GM21717 (cell line): Measurements from ENCODE around the gene CALN1.

Experiments
- ATAC-seq: cut with Tn5 transposase; IDR thresholded peaks from one replicate; pipeline ENCODE4 v1.9.1; 2021; ENCODE audit warnings: mild to moderate bottlenecking, moderate library complexity; ENCODE audit not compliant: unreplicated experiment

Gene CALN1

GRCh38 chr7:72326811-72327210 is 85.3 kb downstream of the CALN1 start:
- ATAC-seq, result no peak

- no peak for ATAC-seq
Observed at GRCh38 chr7:72326365-72326764, 85.8 kb downstream of the CALN1 start.

GRCh38 chr7:72325561-72325960 is 86.6 kb downstream of the CALN1 start:
- ATAC-seq, result no peak

GRCh38 chr7:72321637-72322036 is 90.5 kb downstream of the CALN1 start:
- ATAC-seq, result no peak

- no peak for ATAC-seq
Observed at GRCh38 chr7:72321081-72321480, 91.1 kb downstream of the CALN1 start.

- ATAC-seq, result no peak
Observed at GRCh38 chr7:72317341-72317740, 94.8 kb downstream of the CALN1 start.

GRCh38 chr7:72316148-72316547 is 96.0 kb downstream of the CALN1 start:
- ATAC-seq, result no peak

- no peak for ATAC-seq
Observed at GRCh38 chr7:72313906-72314305, 98.2 kb downstream of the CALN1 start.

- no peak for ATAC-seq
Observed at GRCh38 chr7:72310301-72310700, 101.8 kb downstream of the CALN1 start.

GRCh38 chr7:72309476-72309875 is 102.7 kb downstream of the CALN1 start:
- ATAC-seq, result no peak

GRCh38 chr7:72308986-72309385 is 103.2 kb downstream of the CALN1 start:
- no peak for ATAC-seq

GRCh38 chr7:72307566-72307965 is 104.6 kb downstream of the CALN1 start:
- ATAC-seq, result no peak

GRCh38 chr7:72298912-72299311 is 113.2 kb downstream of the CALN1 start:
- no peak for ATAC-seq

GRCh38 chr7:72298091-72298490 is 114.0 kb downstream of the CALN1 start:
- ATAC-seq, result no peak

GRCh38 chr7:72297636-72298035 is 114.5 kb downstream of the CALN1 start:
- no peak for ATAC-seq

- no peak for ATAC-seq
Observed at GRCh38 chr7:72292794-72293193, 119.3 kb downstream of the CALN1 start.

GRCh38 chr7:72292118-72292517 is 120.0 kb downstream of the CALN1 start:
- ATAC-seq, result no peak

GRCh38 chr7:72286519-72286918 is 125.6 kb downstream of the CALN1 start:
- no peak for ATAC-seq

GRCh38 chr7:72283309-72283708 is 128.8 kb downstream of the CALN1 start:
- no peak for ATAC-seq

- no peak for ATAC-seq
Observed at GRCh38 chr7:72281308-72281707, 130.8 kb downstream of the CALN1 start.

GRCh38 chr7:72279203-72279602 is 132.9 kb downstream of the CALN1 start:
- no peak for ATAC-seq

- ATAC-seq, result no peak
Observed at GRCh38 chr7:72278550-72278949, 133.6 kb downstream of the CALN1 start.

GRCh38 chr7:72275382-72276070 is 136.6 kb downstream of the CALN1 start:
- no peak for ATAC-seq
